Kidney glomerular epithelial cell (primary cell): ENCODE measurements around the gene VWA3A.
A peak's percentile ranks its signal among the peaks of the same experiment; 100 is the strongest.
"Not testable (repeated sequence)": the region's sequence is repeated elsewhere in the genome, so short reads cannot be mapped to it uniquely, and the experiment has no call there.

Experiments used
- DNase-seq: peaks from one replicate; lab custom pipeline; 2025; lab: John Stamatoyannopoulos, UW

The VWA3A gene

GRCh38 chr16:22183335-22183734 is 91.0 kb downstream of the VWA3A start:
- DNase-seq = no peak

GRCh38 chr16:22183901-22184614 is 91.7 kb downstream of the VWA3A start:
- no peak for DNase-seq

- no peak for DNase-seq
Measured at GRCh38 chr16:22184615-22184968, 92.3 kb downstream of the VWA3A start.

- no peak for DNase-seq
Measured at GRCh38 chr16:22186517-22186916, 94.2 kb downstream of the VWA3A start.

- no peak for DNase-seq
Measured at GRCh38 chr16:22188267-22188594, 95.9 kb downstream of the VWA3A start.

- DNase-seq = peak; percentile 92
Measured at GRCh38 chr16:22188595-22189442, 96.5 kb downstream of the VWA3A start.

- DNase-seq = no peak
Measured at GRCh38 chr16:22189473-22190080, 97.2 kb downstream of the VWA3A start.

- DNase-seq = peak; percentile 8
Measured at GRCh38 chr16:22190081-22190775, 97.9 kb downstream of the VWA3A start.

- DNase-seq = peak; percentile 100
Measured at GRCh38 chr16:22190776-22191531, 98.6 kb downstream of the VWA3A start.

- no peak for DNase-seq
Measured at GRCh38 chr16:22191532-22192260, 99.4 kb downstream of the VWA3A start.

GRCh38 chr16:22192261-22193062 is 100.1 kb downstream of the VWA3A start:
- no peak for DNase-seq

GRCh38 chr16:22193063-22193411 is 100.7 kb downstream of the VWA3A start:
- DNase-seq = no peak

- no peak for DNase-seq
Measured at GRCh38 chr16:22194707-22195444, 102.5 kb downstream of the VWA3A start.

GRCh38 chr16:22195445-22195694 is 103.0 kb downstream of the VWA3A start:
- no peak for DNase-seq

- peak; percentile 85 for DNase-seq
Measured at GRCh38 chr16:22195695-22196558, 103.6 kb downstream of the VWA3A start.

GRCh38 chr16:22196559-22197168 is 104.3 kb downstream of the VWA3A start:
- not testable (repeated sequence) for DNase-seq

- no peak for DNase-seq
Measured at GRCh38 chr16:22198547-22199293, 106.4 kb downstream of the VWA3A start.

- no peak for DNase-seq
Measured at GRCh38 chr16:22202261-22202637, 109.9 kb downstream of the VWA3A start.
